Measurements from ENCODE around the gene ALLC.
A peak's percentile ranks its signal among the peaks of the same experiment; 100 is the strongest.

Gene ALLC

GRCh38 chr2:3739313-3739712 lies 81.3 kb downstream of the ALLC start:
- H3K4me3 Mint-ChIP-seq: no peak overlapping the region
- no peaks in the 10 kb centered on the region for H3K9me3 Mint-ChIP-seq
- ATAC-seq: no peak
- no peak overlapping the region for H3K27ac Mint-ChIP-seq
- DNase-seq: no peak
- H3K4me1 Mint-ChIP-seq: no peaks in the 10 kb centered on the region
- H3K27me3 Mint-ChIP-seq: peaks cover 6% of the 10 kb centered on the region
- no peaks in the 10 kb centered on the region for H3K36me3 Mint-ChIP-seq (ENCODE audit: low read depth)

- H3K4me3 Mint-ChIP-seq: no peak overlapping the region
- H3K9me3 Mint-ChIP-seq: no peaks in the 10 kb centered on the region
- no peak for ATAC-seq
- H3K27ac Mint-ChIP-seq: no peak overlapping the region
- DNase-seq: no peak
- no peaks in the 10 kb centered on the region for H3K4me1 Mint-ChIP-seq
- peaks cover 6% of the 10 kb centered on the region for H3K27me3 Mint-ChIP-seq
- H3K36me3 Mint-ChIP-seq (ENCODE audit: low read depth): no peaks in the 10 kb centered on the region
These were observed 83.4 kb downstream of the ALLC start for GRCh38 chr2:3741396-3741795.

GRCh38 chr2:3741867-3742602 lies 84.0 kb downstream of the ALLC start:
- ATAC-seq (no peak), DNase-seq (no peak)
- no peaks in the 10 kb centered on the region for H3K9me3 Mint-ChIP-seq
- no peaks in the 10 kb centered on the region for H3K36me3 Mint-ChIP-seq (ENCODE audit: low read depth)
- peaks cover 6% of the 10 kb centered on the region for H3K27me3 Mint-ChIP-seq
- no peak overlapping the region for H3K4me3 Mint-ChIP-seq
- H3K4me1 Mint-ChIP-seq: no peaks in the 10 kb centered on the region
- H3K27ac Mint-ChIP-seq: no peak overlapping the region

- Mint-ChIP-seq H3K27me3 (peaks cover 6% of the 10 kb centered on the region), H3K4me3 (no peak overlapping the region), H3K9me3 (no peaks in the 10 kb centered on the region), H3K27ac (no peak overlapping the region), H3K4me1 (no peaks in the 10 kb centered on the region), H3K36me3 (ENCODE audit: low read depth) (no peaks in the 10 kb centered on the region)
- no peak for DNase-seq
- no peak for ATAC-seq
These were observed 84.9 kb downstream of the ALLC start for GRCh38 chr2:3742743-3743508.

- H3K36me3 Mint-ChIP-seq (ENCODE audit: low read depth): no peaks in the 10 kb centered on the region
- ATAC-seq (no peak), DNase-seq (no peak)
- H3K4me3 Mint-ChIP-seq: no peak overlapping the region
- H3K9me3 Mint-ChIP-seq: no peaks in the 10 kb centered on the region
- peaks cover 4% of the 10 kb centered on the region for H3K27me3 Mint-ChIP-seq
- no peaks in the 10 kb centered on the region for H3K4me1 Mint-ChIP-seq
- H3K27ac Mint-ChIP-seq: no peak overlapping the region
These were observed 86.1 kb downstream of the ALLC start for GRCh38 chr2:3743951-3744555.

- Mint-ChIP-seq H3K27me3 (peaks cover 2% of the 10 kb centered on the region), H3K9me3 (no peaks in the 10 kb centered on the region), H3K36me3 (ENCODE audit: low read depth) (no peaks in the 10 kb centered on the region), H3K27ac (no peak overlapping the region), H3K4me1 (no peaks in the 10 kb centered on the region), H3K4me3 (no peak overlapping the region)
- DNase-seq (no peak), ATAC-seq (no peak)
These were observed 87.9 kb downstream of the ALLC start for GRCh38 chr2:3745920-3746319.

GRCh38 chr2:3747032-3747654 lies 89.1 kb downstream of the ALLC start:
- H3K36me3 Mint-ChIP-seq (ENCODE audit: low read depth): no peaks in the 10 kb centered on the region
- no peak overlapping the region for H3K27ac Mint-ChIP-seq
- H3K27me3 Mint-ChIP-seq: no peaks in the 10 kb centered on the region
- no peak overlapping the region for H3K4me3 Mint-ChIP-seq
- H3K9me3 Mint-ChIP-seq: no peaks in the 10 kb centered on the region
- ATAC-seq (peak; percentile 29), DNase-seq (no peak)
- no peaks in the 10 kb centered on the region for H3K4me1 Mint-ChIP-seq

GRCh38 chr2:3747826-3748225 lies 89.8 kb downstream of the ALLC start:
- no peak for DNase-seq
- Mint-ChIP-seq H3K27ac (no peak overlapping the region), H3K4me1 (no peaks in the 10 kb centered on the region), H3K36me3 (ENCODE audit: low read depth) (no peaks in the 10 kb centered on the region), H3K27me3 (no peaks in the 10 kb centered on the region), H3K4me3 (no peak overlapping the region), H3K9me3 (no peaks in the 10 kb centered on the region)
- ATAC-seq: no peak

- no peak overlapping the region for H3K4me3 Mint-ChIP-seq
- ATAC-seq (no peak), DNase-seq (no peak)
- H3K27me3 Mint-ChIP-seq: no peaks in the 10 kb centered on the region
- no peaks in the 10 kb centered on the region for H3K36me3 Mint-ChIP-seq (ENCODE audit: low read depth)
- no peak overlapping the region for H3K27ac Mint-ChIP-seq
- no peaks in the 10 kb centered on the region for H3K9me3 Mint-ChIP-seq
- H3K4me1 Mint-ChIP-seq: no peaks in the 10 kb centered on the region
These were observed 91.2 kb downstream of the ALLC start for GRCh38 chr2:3749201-3749600.

- ATAC-seq (no peak), DNase-seq (no peak)
- Mint-ChIP-seq H3K36me3 (ENCODE audit: low read depth) (no peaks in the 10 kb centered on the region), H3K9me3 (peaks cover 7% of the 10 kb centered on the region), H3K4me1 (no peaks in the 10 kb centered on the region), H3K4me3 (no peak overlapping the region), H3K27me3 (no peaks in the 10 kb centered on the region), H3K27ac (no peak overlapping the region)
These were observed 93.3 kb downstream of the ALLC start for GRCh38 chr2:3751251-3751650.

- no peaks in the 10 kb centered on the region for H3K4me1 Mint-ChIP-seq
These were observed 93.8 kb downstream of the ALLC start for GRCh38 chr2:3751806-3752205.

More at GRCh38 chr2:3751806-3752205, 93.8 kb downstream of the ALLC start:
- Mint-ChIP-seq H3K27me3 (no peaks in the 10 kb centered on the region), H3K27ac (no peak overlapping the region), H3K9me3 (peaks cover 7% of the 10 kb centered on the region), H3K36me3 (ENCODE audit: low read depth) (no peaks in the 10 kb centered on the region), H3K4me3 (no peak overlapping the region)
- no peak for ATAC-seq
- no peak for DNase-seq
